ENCODE data around the gene CNKSR3. TPM values are rescaled to one million over a fixed set of nuclear protein-coding genes. Genes with fewer than 3 reads are reported as not detected.

The CNKSR3 gene
- total and polyA plus RNA-seq, 2 experiments from 2014 or later, result 1.9 to 5.7 TPM

GRCh38 chr6:154390034-154390433 is 120.5 kb downstream of the CNKSR3 start:
- TF ChIP-seq ZNF114 (CRISPR knock-in tag; IDR thresholded peaks at IDR 0.05) (no peak), EZH2phosphoT487 (IDR thresholded peaks at IDR 0.05; ENCODE audit: unreplicated experiment) (no peak), ZNF331 (CRISPR knock-in tag; IDR thresholded peaks at IDR 0.05; ENCODE audit: low read depth) (no peak), POLR2AphosphoS5 (IDR thresholded peaks at IDR 0.05; ENCODE audit: low read depth) (no peak), CREB1 (CRISPR knock-in tag; IDR thresholded peaks at IDR 0.05; ENCODE audit: low read depth) (no peak), STAT1 (IDR thresholded peaks at IDR 0.05; ENCODE audit: unreplicated experiment) (no peak), NANOG (IDR thresholded peaks at IDR 0.05; ENCODE audit: borderline replicate concordance) (no peak), ETS1 (IDR thresholded peaks at IDR 0.05) (no peak), EZH2 (IDR thresholded peaks at IDR 0.05; ENCODE audit: low read depth, unreplicated experiment) (no peak), JUNB (IDR thresholded peaks at IDR 0.05; ENCODE audit: unreplicated experiment) (no peak), ZNF462 (CRISPR knock-in tag; IDR thresholded peaks at IDR 0.05) (no peak)
- TF ChIP-seq, protein P1, sequence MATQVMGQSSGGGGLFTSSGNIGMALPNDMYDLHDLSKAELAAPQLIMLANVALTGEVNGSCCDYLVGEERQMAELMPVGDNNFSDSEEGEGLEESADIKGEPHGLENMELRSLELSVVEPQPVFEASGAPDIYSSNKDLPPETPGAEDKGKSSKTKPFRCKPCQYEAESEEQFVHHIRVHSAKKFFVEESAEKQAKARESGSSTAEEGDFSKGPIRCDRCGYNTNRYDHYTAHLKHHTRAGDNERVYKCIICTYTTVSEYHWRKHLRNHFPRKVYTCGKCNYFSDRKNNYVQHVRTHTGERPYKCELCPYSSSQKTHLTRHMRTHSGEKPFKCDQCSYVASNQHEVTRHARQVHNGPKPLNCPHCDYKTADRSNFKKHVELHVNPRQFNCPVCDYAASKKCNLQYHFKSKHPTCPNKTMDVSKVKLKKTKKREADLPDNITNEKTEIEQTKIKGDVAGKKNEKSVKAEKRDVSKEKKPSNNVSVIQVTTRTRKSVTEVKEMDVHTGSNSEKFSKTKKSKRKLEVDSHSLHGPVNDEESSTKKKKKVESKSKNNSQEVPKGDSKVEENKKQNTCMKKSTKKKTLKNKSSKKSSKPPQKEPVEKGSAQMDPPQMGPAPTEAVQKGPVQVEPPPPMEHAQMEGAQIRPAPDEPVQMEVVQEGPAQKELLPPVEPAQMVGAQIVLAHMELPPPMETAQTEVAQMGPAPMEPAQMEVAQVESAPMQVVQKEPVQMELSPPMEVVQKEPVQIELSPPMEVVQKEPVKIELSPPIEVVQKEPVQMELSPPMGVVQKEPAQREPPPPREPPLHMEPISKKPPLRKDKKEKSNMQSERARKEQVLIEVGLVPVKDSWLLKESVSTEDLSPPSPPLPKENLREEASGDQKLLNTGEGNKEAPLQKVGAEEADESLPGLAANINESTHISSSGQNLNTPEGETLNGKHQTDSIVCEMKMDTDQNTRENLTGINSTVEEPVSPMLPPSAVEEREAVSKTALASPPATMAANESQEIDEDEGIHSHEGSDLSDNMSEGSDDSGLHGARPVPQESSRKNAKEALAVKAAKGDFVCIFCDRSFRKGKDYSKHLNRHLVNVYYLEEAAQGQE (IDR thresholded peaks at IDR 0.05; ENCODE audit: unreplicated experiment), result no peak
- TF ChIP-seq, protein P2, sequence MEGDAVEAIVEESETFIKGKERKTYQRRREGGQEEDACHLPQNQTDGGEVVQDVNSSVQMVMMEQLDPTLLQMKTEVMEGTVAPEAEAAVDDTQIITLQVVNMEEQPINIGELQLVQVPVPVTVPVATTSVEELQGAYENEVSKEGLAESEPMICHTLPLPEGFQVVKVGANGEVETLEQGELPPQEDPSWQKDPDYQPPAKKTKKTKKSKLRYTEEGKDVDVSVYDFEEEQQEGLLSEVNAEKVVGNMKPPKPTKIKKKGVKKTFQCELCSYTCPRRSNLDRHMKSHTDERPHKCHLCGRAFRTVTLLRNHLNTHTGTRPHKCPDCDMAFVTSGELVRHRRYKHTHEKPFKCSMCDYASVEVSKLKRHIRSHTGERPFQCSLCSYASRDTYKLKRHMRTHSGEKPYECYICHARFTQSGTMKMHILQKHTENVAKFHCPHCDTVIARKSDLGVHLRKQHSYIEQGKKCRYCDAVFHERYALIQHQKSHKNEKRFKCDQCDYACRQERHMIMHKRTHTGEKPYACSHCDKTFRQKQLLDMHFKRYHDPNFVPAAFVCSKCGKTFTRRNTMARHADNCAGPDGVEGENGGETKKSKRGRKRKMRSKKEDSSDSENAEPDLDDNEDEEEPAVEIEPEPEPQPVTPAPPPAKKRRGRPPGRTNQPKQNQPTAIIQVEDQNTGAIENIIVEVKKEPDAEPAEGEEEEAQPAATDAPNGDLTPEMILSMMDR (conservative IDR thresholded peaks at IDR 0.05; ENCODE audit: low read depth in 2 of 2), result no peak
- Histone ChIP-seq H3K4me1 (ENCODE audit: insufficient read depth) (no peaks in the 10 kb centered on the region), H3K27me3 (ENCODE audit: insufficient read depth) (no peaks in the 10 kb centered on the region), H3K4me2 (no peak overlapping the region), H3F3A (replicated peaks; ENCODE audit: low read depth) (no peaks in the 10 kb centered on the region), H3K4me3 (no peak overlapping the region), H3K27ac (ENCODE audit: low read depth) (no peak overlapping the region), H3K9me2 (ENCODE audit: insufficient read depth) (0 out of 2 replicates have a peak, but pooled peaks cover 11% of the 10 kb centered on the region), H3K79me2 (replicated peaks; ENCODE audit: insufficient read depth) (no peaks in the 10 kb centered on the region), H3K36me3 (ENCODE audit: insufficient read depth) (no peaks in the 10 kb centered on the region), H2AFZ (no peak overlapping the region), H4K20me1 (replicated peaks; ENCODE audit: insufficient read depth) (no peaks in the 10 kb centered on the region)
- Mint-ChIP-seq H3K4me3 (no peak overlapping the region), H3K27ac (no peak overlapping the region), H3K9me3 (no peaks in the 10 kb centered on the region), H3K27me3 (ENCODE audit: insufficient read depth, low read depth, poor library complexity) (no peaks in the 10 kb centered on the region), H3K4me1 (no peaks in the 10 kb centered on the region), H3K36me3 (ENCODE audit: low read depth) (no peaks in the 10 kb centered on the region)
- no peak for ATAC-seq
- no peak for DNase-seq (ENCODE audit: low spot score)

Measured in GM23338 (cell line).